Kidney epithelial cell (primary cell): ENCODE data around the gene DNAJC30. TPM values are rescaled to one million over a fixed set of nuclear protein-coding genes. Genes with fewer than 3 reads are reported as not detected.
"Not testable (repeated sequence)": the region's sequence is repeated elsewhere in the genome, so short reads cannot be mapped to it uniquely, and the experiment has no call there.

Experiments
- DNase-seq: peaks from one replicate; pipeline ENCODE4 v3.0.0-alpha.2; 2010; ENCODE audit warnings: low read depth
- H3K27me3 ChIP-seq: 2 replicates; pipeline ENCODE4 v1.6.0; 2011; ENCODE audit warnings: low read length; ENCODE audit not compliant: control insufficient read depth, insufficient read depth
- H3K36me3 ChIP-seq: 2 replicates; pipeline ENCODE4 v1.5.1; 2011; ENCODE audit warnings: low read length; ENCODE audit not compliant: control insufficient read depth, insufficient read depth
- H3K4me3 ChIP-seq: 2 replicates; pipeline ENCODE4 v1.5.1; 2011; ENCODE audit warnings: low read depth, mild to moderate bottlenecking, control low read depth, low read length
- CTCF ChIP-seq: IDR thresholded peaks from 2 replicates; pipeline ENCODE4 v1.5.1; 2011; ENCODE audit warnings: mild to moderate bottlenecking, moderate library complexity, low read length, control low read depth, inconsistent platforms; ENCODE audit not compliant: insufficient read depth, poor library complexity, severe bottlenecking
- total RNA-seq: library from RNA; depleted of rRNA; stranded (reverse); fragments of >200 nt; gene quantifications from 2 replicates; pipeline ENCODE4 v1.2.3, GENCODE V29; 2015

The DNAJC30 gene
- total RNA-seq, 1 donor from 2014 or later, result 5.1 TPM

GRCh38 chr7:73668103-73668885 lies 15.0 kb downstream of the DNAJC30 start:
- Histone ChIP-seq H3K4me3 (peak overlapping the region; percentile 62), H3K27me3 (no peaks in the 10 kb centered on the region), H3K36me3 (no peaks in the 10 kb centered on the region)
- no peak for DNase-seq
- TF ChIP-seq CTCF, result no peak

- TF ChIP-seq CTCF, result peak; percentile 34
- peak; percentile 14 for DNase-seq
- H3K27me3 ChIP-seq, result no peaks in the 10 kb centered on the region
Measured at GRCh38 chr7:73667344-73668102, 15.7 kb downstream of the DNAJC30 start, which contains the start of gene VPS37D. Gene VPS37D, plus strand, starts transcription at chr7:73667831. Its CDS starts 128 bp downstream, at chr7:73667959.

GRCh38 chr7:73663033-73663432 lies 20.2 kb downstream of the DNAJC30 start:
- Histone ChIP-seq H3K36me3 (no peaks in the 10 kb centered on the region), H3K27me3 (no peaks in the 10 kb centered on the region), H3K4me3 (no peak overlapping the region)
- no peak for TF ChIP-seq CTCF
- DNase-seq, result no peak

More at GRCh38 chr7:73667344-73668102, 15.7 kb downstream of the DNAJC30 start, which contains the start of gene VPS37D:
- Histone ChIP-seq H3K4me3 (peak within 1 kb of the TSS; percentile 62), H3K36me3 (no peaks in the 10 kb centered on the region)

- H3K27me3 ChIP-seq, H3K4me3 ChIP-seq, DNase-seq, H3K36me3 ChIP-seq: not testable (repeated sequence)
Measured at GRCh38 chr7:73660594-73660993, 22.7 kb downstream of the DNAJC30 start.

GRCh38 chr7:73659983-73660382 lies 23.3 kb downstream of the DNAJC30 start:
- DNase-seq, result no peak
- Histone ChIP-seq H3K4me3 (no peak overlapping the region), H3K27me3 (no peaks in the 10 kb centered on the region), H3K36me3 (no peaks in the 10 kb centered on the region)
- TF ChIP-seq CTCF, result no peak

GRCh38 chr7:73655309-73655708 lies 27.9 kb downstream of the DNAJC30 start:
- H3K4me3 ChIP-seq, DNase-seq, H3K27me3 ChIP-seq, H3K36me3 ChIP-seq: not testable (repeated sequence)
